Adipose tissue (tissue), 3 donors: ENCODE data around the gene CMYA5. TPM values are rescaled to one million over a fixed set of nuclear protein-coding genes. Genes with fewer than 3 reads are reported as not detected.
"Not testable (repeated sequence)": the region's sequence is repeated elsewhere in the genome, so short reads cannot be mapped to it uniquely, and the experiment has no call there.

ENCODE experiments used
- H3K27ac ChIP-seq: one replicate; pipeline ENCODE4 v1.5.1; 2013; ENCODE audit warnings: low read depth, low read length
- WGBS, 3 donors: extraction: QIAGEN DNeasy Blood & Tissue Kit; methylation state at CpG; one replicate each; pipeline ENCODE4 v1.1.7; 2013; 5-methylcytosine and 5-hydroxymethylcytosine counted together
- polyA plus RNA-seq, 3 donors: library from polyadenylated mRNA; stranded (reverse); fragments of 200-250 nt; gene quantifications; one replicate each; pipeline ENCODE4 v1.2.3, GENCODE V29; 2013
- donor health status: healthy with polysubstance abuse.
- donor health status: Bipolar disorder and iron deficiency.
- donor health status: healthy.

CMYA5 gene
- polyA plus RNA-seq, 3 donors: 0.53 to 1.8 (median 0.61) TPM

DNA sequence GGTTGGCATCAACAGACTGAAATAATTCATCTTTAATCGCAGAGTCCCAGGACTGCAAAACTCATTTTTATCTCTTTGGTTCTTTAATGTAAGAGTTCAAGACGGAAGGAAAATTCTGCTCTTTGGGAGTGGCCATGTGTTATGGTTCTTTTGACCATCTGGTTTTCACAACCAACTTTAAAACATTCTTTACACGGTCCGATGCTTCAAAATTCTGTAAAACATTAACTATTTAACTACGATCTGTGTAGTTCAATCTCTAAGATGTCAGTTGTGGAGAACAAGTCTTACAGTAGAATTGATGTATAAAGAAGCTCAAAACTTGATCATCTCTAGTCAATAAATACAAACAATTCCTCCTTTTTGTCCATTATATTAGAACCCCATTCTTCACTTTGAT, 83.0 kb downstream of the CMYA5 start:
- 60 to 94% (median 93%) methylated on average over 5 of the region's 5 CpGs for WGBS, 3 donors
- no peak overlapping the region for H3K27ac ChIP-seq

GRCh38 chr5:79773612-79774011, 84.0 kb downstream of the CMYA5 start:
- H3K27ac ChIP-seq: no peak overlapping the region
- 90 to 93% (median 90%) methylated on average over 4 of the region's 4 CpGs for whole genome bisulfite sequencing, 3 donors

- 74 to 82% (median 81%) methylated on average over 13 of the region's 13 CpGs for WGBS, 3 donors
- no peak overlapping the region for H3K27ac ChIP-seq
Measured at GRCh38 chr5:79774171-79774854, 84.7 kb downstream of the CMYA5 start.

- WGBS, 3 donors: 80 to 88% (median 86%) methylated on average over 4 of the region's 4 CpGs
- no peak overlapping the region for H3K27ac ChIP-seq
Measured at GRCh38 chr5:79774855-79775237, 85.2 kb downstream of the CMYA5 start.

GRCh38 chr5:79784741-79785140, 95.1 kb downstream of the CMYA5 start:
- 56 to 77% (median 65%) methylated on average over 5 to 14 of the region's 14 CpGs for WGBS, 3 donors
- H3K27ac ChIP-seq: not testable (repeated sequence)

DNA sequence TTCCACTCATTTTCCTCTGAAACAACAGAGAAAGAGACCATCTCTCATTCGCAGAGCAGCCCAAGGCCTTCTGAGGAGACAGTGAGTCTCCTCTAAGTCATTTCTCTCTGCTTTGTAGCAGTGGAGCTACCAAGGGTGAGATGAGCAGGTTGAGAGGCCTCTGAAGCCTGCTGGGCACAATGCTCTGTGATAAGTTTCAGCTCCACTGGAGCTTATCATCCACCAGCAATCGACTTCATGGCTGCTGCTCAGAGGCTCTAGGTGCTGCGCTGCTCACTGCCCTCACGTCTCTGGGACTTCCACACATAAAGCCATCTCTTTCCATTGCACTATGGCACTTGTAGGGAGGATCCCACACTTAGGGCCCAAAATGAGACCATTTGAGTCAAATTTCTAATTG, 96.3 kb downstream of the CMYA5 start:
- WGBS, 3 donors: 86 to 92% (median 91%) methylated on average over 4 of the region's 4 CpGs
- H3K27ac ChIP-seq: no peak overlapping the region

DNA sequence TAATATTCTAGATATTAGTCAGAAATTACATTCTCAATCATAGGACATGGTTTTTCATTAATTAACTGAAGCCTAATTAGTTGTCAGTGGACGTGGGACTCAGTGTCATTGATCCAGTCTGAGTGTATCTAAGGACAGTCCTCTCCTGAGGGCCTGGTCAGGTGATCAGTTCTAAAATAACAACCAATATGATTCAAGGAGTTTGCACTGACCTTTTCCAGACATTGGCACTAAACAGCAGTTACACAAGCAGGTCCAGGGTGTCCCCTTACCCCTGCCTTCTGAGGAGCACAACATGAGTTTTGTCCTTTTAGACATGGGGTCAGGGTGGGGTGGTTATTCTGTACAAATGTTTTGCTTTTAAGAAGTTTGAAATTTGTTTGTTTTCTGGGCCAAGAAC, 97.8 kb downstream of the CMYA5 start:
- no peak overlapping the region for H3K27ac ChIP-seq
- WGBS, 3 donors: 69 to 83% (median 74%) methylated on average over 1 of the region's 1 CpG

DNA sequence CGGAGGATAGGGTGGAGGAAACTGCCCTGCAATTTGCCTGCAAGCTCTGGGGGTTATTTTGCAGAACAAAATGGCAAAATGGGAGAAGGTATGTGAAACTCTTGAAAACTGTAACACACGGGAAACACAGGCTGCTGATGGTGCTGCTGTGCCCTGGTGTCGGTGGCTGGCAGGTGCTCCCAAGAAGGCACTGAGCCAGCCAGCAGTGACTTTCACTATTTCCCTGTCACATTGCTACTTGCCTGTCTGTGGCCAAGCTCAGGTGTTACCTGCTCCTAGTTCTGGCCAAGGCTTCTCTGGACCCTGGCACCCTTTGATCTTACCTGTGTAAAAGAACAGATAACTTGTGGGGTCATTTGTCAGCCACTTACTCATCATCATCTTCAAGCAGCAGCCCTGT, 102.2 kb downstream of the CMYA5 start:
- 40 to 90% (median 78%) methylated on average over 3 of the region's 3 CpGs for WGBS, 3 donors
- no peak overlapping the region for H3K27ac ChIP-seq

GRCh38 chr5:79792463-79792862, 102.8 kb downstream of the CMYA5 start:
- H3K27ac ChIP-seq: no peak overlapping the region

DNA sequence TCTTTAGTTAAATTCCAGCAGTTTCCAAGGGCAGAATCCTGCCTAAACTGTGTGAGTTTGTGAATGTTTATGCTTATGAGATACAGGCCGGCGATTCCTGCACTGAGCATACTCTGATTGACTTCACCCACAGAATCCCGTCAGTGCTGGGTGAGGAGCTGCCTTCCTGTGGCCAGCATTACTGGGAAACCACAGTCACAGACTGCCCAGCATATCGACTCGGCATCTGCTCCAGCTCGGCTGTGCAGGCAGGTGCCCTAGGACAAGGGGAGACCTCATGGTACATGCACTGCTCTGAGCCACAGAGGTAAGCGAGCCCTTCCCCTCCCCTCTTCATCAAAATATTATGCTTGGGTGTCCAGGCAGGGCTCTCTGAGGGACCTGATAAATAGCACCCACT, 103.7 kb downstream of the CMYA5 start:
- 80 to 90% (median 89%) methylated on average over 7 of the region's 7 CpGs for WGBS, 3 donors
- H3K27ac ChIP-seq: no peak overlapping the region

DNA sequence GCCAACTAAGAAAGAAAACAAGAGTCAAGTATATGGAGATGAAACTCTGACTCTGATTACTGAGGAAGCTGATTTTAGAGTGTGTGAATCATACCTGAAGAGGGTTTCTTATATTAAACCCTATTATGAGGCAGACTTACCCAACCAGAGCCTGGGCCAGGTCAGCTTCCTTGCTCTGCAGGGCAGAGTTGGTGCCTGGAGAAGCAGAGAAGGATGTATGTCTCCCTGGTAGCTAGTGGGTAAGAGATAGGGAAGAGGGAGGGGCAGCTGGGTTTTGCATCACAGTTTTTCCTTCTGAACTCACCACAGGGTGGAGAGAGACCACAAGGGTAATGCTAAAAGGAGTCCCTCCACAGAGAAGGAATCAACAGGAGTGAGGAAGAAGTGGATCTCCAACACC, 104.1 kb downstream of the CMYA5 start:
- no peak overlapping the region for H3K27ac ChIP-seq

- WGBS, 3 donors: 92 to 96% (median 92%) methylated on average over 3 of the region's 3 CpGs
- H3K27ac ChIP-seq: no peak overlapping the region
Measured at GRCh38 chr5:79794347-79794746, 104.7 kb downstream of the CMYA5 start.

DNA sequence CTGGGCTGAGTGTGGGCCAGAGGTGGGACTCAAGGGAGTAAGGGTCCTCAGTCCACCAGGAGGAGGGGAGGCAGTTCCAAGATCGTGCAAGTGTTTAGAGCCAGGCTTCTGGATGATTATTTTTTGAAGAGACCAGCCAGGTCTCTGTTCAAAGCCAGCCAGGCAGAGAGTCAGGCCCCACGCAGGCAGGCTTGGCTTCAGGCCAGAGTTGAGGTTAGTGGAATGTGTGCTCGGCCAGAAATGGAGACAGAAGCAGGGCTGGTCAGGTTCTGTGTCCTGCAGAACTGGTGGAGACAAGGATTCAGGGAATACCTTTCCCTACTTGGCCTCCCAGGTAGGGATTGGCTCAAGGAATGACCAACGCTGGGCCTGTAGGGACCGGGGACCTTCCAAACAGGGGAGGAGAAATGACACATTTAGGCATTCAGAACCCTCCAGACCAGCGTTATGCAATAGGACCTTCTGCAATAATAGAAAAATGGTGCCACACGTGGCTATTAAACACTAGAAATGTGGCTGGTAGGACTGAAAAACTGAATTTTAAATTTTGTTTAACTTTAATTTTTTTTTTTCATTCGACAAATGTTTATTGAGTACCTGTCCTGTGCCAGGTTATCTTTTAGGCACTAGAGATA, 106.2 kb downstream of the CMYA5 start:
- WGBS, 3 donors: 61 to 82% (median 69%) methylated on average over 8 of the region's 8 CpGs

GRCh38 chr5:79798893-79799590, 109.4 kb downstream of the CMYA5 start:
- H3K27ac ChIP-seq: no peak overlapping the region
- WGBS, 3 donors: 92 to 96% (median 95%) methylated on average over 7 of the region's 7 CpGs

More for the DNA sequence above, 106.2 kb downstream of the CMYA5 start:
- no peak overlapping the region for H3K27ac ChIP-seq

GRCh38 chr5:79800979-79801827, 111.6 kb downstream of the CMYA5 start:
- WGBS, 3 donors: 92 to 94% (median 93%) methylated on average over 8 of the region's 8 CpGs

DNA sequence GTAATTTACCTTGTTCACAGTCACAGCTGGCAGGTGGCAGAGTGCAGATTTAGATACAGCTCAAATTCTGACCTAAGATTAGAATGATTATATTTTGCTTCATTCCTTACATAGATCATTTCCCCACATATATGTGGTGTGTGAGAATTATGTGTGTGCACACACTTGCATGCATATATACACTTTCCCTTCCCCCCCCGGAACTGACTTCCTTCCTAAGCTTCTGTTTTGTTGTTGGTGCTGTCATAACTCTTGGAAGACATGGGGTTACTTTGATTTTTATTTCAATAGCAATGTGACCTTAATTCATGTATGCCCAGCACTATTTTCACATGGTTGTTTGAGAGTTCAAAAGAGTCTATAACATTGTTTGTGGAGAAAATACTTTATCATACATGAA, 112.8 kb downstream of the CMYA5 start:
- WGBS, 3 donors: 36 to 65% (median 38%) methylated on average over 1 of the region's 1 CpG

More at GRCh38 chr5:79800979-79801827, 111.6 kb downstream of the CMYA5 start:
- no peak overlapping the region for H3K27ac ChIP-seq

GRCh38 chr5:79803007-79803406, 113.4 kb downstream of the CMYA5 start:
- WGBS, 3 donors: 87 to 91% (median 87%) methylated on average over 2 of the region's 2 CpGs
- no peak overlapping the region for H3K27ac ChIP-seq

More for the DNA sequence above, 112.8 kb downstream of the CMYA5 start:
- H3K27ac ChIP-seq: no peak overlapping the region

DNA sequence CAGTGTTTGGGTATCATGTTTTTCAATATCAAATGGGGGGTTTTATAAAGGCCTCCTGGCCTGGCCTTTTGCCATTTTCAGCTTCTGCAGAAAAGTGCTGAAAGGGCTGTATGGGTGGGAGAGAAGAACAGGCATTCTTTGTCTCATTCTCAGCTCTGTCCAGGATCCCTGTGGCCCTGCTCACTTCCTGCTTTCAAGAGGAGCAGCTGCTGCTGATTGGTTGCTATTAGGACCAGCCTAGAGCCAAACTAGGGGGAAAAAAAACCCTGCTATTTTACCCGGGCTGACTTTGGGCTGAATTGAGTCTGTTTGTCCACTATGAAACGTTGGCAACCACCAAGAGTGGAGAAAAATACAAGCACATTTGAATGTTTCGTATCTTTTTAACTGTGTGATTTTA, 117.1 kb downstream of the CMYA5 start:
- 44 to 56% (median 47%) methylated on average over 3 of the region's 3 CpGs for WGBS, 3 donors

DNA sequence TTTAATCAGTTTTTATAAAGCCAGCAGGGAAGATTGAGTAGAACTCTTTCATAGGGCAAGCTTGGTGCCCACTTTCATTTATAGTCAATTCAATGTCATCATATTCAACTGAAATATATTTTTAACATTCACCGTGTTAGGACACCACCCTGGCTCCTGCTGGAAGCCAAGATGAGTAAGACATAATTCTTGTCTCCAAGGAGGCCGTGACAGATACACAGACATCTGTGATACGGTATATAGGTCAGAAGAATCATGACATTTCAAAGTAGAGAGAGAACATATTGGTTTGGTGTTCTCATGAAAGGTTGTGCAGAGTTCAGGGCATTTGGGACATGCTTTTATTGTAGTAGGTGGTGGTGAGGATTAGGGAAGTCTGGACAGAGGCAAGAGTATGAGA, 120.1 kb downstream of the CMYA5 start:
- H3K27ac ChIP-seq: no peak overlapping the region
- 74 to 85% (median 78%) methylated on average over 3 of the region's 3 CpGs for WGBS, 3 donors

More for the DNA sequence above, 117.1 kb downstream of the CMYA5 start:
- no peak overlapping the region for H3K27ac ChIP-seq
